Measurements from ENCODE around the gene TIMM22. TPM values are rescaled to one million over a fixed set of nuclear protein-coding genes. Genes with fewer than 3 reads are reported as not detected.
A peak's percentile ranks its signal among the peaks of the same experiment; 100 is the strongest.

Gene TIMM22
- total and polyA plus RNA-seq, 7 donors = 8.0 to 27.2 (median 14.9) TPM

GRCh38 chr17:980406-981291, 16.3 kb upstream of the TIMM22 start:
- no peaks in the 10 kb centered on the region for H3K27me3 ChIP-seq (ENCODE audit: insufficient read depth in 3 of 3, low read length in 2 of 3)
- intact Hi-C loops (cut with DNase I) = loop anchor here (1.0 to 2.0 kb wide), 2 partner anchors 185 to 186 kb away; no protein-coding TSS in a partner anchor
- H3K9me3 ChIP-seq = no peaks in the 10 kb centered on the region
- WGBS, 3 donors = 14 to 22% (median 17%) methylated on average over 42 to 43 of the region's 43 CpGs
- H3K4me3 ChIP-seq = peak overlapping the region; percentile 87
- peak; percentile 69 to 84 for DNase-seq
- peak; percentile 57 to 79 (median 65) for ATAC-seq
- peak overlapping the region; percentile 82 for H3K27ac ChIP-seq
- peaks cover 35% of the 10 kb centered on the region for H3K4me1 ChIP-seq
- TF ChIP-seq CTCF (IDR thresholded peaks at IDR 0.05) = peak; percentile 71
- no peaks in the 10 kb centered on the region for H3K36me3 ChIP-seq (ENCODE audit: insufficient read depth in 1 of 2, low read depth in 1 of 2)

DNA sequence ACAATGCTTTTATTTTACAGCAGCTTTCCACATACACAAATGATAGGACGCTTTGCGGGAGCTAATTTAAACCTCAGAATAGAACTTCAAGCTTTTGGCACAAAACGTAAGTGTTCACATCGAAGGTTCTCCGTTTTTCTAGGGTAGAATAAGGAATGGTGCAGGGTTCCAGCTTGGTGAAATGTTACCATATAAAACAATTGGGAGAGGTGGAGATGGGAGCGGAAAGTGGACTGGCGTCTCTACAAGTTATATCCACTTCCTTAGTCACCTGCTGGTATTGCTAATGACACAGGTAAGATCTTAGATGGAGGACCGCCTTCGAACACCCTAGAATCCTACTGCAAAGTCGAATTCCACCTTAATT, 15.7 kb upstream of the TIMM22 start:
- ATAC-seq = no peak
- TF ChIP-seq CTCF (IDR thresholded peaks at IDR 0.05) = no peak
- Histone ChIP-seq H3K27me3 (ENCODE audit: insufficient read depth in 3 of 3, low read length in 2 of 3) (no peaks in the 10 kb centered on the region), H3K27ac (no peak overlapping the region), H3K4me1 (peaks cover 29% of the 10 kb centered on the region), H3K9me3 (no peaks in the 10 kb centered on the region), H3K36me3 (ENCODE audit: insufficient read depth in 1 of 2, low read depth in 1 of 2) (no peaks in the 10 kb centered on the region), H3K4me3 (peak overlapping the region; percentile 87)
- DNase-seq = no peak
- 34 to 41% (median 37%) methylated on average over 10 of the region's 10 CpGs for WGBS, 3 donors
- intact Hi-C loops (cut with DNase I) = loop anchor here (1.0 to 2.0 kb wide), 2 partner anchors 186 kb away; no protein-coding TSS in a partner anchor

GRCh38 chr17:983921-984320, 13.0 kb upstream of the TIMM22 start:
- ATAC-seq (no peak), DNase-seq (no peak)
- no peaks in the 10 kb centered on the region for H3K9me3 ChIP-seq
- intact Hi-C loops (cut with DNase I) = no loop called here
- no peaks in the 10 kb centered on the region for H3K36me3 ChIP-seq (ENCODE audit: insufficient read depth in 1 of 2, low read depth in 1 of 2)
- no peak overlapping the region for H3K27ac ChIP-seq
- peaks cover 11% of the 10 kb centered on the region for H3K4me1 ChIP-seq
- no peak for TF ChIP-seq CTCF (IDR thresholded peaks at IDR 0.05)
- 26 to 39% (median 26%) methylated on average over 3 of the region's 3 CpGs for WGBS, 3 donors
- no peaks in the 10 kb centered on the region for H3K27me3 ChIP-seq (ENCODE audit: insufficient read depth in 3 of 3, low read length in 2 of 3)
- H3K4me3 ChIP-seq = no peak overlapping the region

GRCh38 chr17:986322-986929, 10.5 kb upstream of the TIMM22 start:
- H3K9me3 ChIP-seq = no peaks in the 10 kb centered on the region
- intact Hi-C loops (cut with DNase I) = no loop called here
- 90 to 93% (median 91%) methylated on average over 6 of the region's 6 CpGs for WGBS, 3 donors
- ATAC-seq (no peak), DNase-seq (no peak)
- H3K4me1 ChIP-seq = no peaks in the 10 kb centered on the region
- no peaks in the 10 kb centered on the region for H3K36me3 ChIP-seq (ENCODE audit: insufficient read depth in 1 of 2, low read depth in 1 of 2)
- H3K27ac ChIP-seq = no peak overlapping the region
- no peak for TF ChIP-seq CTCF (IDR thresholded peaks at IDR 0.05)
- H3K27me3 ChIP-seq (ENCODE audit: insufficient read depth in 3 of 3, low read length in 2 of 3) = no peaks in the 10 kb centered on the region
- H3K4me3 ChIP-seq = no peak overlapping the region
